ENCODE measurements around the gene DZIP3.
"Not testable (repeated sequence)": the region's sequence is repeated elsewhere in the genome, so short reads cannot be mapped to it uniquely, and the experiment has no call there.

Gene DZIP3

DNA sequence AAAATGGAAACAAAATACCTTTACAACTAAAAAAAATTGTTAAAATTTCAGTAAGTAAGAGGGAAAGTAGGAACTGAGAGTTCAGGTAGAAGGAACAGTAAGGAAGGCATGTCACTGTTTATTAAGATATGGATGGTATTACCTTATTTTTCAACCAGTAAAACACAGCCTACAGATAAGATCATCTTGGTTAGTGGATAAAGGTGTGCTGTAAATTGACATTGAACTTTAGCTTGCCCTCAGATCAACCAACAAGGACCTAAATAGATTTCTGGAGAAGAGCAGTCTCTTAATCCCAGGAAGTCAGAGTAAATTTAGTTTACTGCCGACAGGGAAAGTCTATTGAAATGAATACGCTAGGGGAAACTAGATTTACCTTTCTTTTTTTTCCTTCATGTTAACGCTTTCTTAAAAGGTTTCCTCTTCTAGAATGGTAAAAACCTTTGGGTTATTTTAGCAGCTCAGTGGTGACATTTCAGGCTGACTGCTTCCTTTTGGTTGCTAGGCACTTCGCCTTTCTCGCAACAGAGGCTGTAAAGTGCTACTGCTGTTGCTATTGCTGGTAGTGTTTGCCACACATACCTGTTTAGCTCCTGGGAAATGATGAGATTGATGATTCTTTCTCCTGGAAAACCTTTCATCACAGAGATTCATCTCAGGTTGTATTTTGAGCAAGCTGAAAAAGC lies 12.9 kb downstream of the DZIP3 start:
- DNase-seq: no peak

DNA sequence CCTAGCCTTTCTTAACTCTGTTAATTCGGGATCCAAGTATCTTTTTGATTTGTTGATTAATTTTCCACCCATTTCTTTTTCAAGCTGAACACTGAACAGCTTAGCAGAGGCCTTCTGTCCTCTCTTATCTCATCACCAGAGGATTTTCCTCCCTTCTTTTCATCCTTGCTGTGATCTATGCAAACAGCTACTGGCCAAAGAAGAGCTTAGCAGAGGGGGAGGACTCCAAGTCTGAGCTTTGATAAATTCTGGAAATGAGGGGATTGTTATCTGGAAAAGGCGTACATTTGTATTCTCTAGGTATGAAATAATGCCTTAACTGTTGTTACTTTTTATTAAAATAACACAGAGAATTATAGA lies 13.4 kb downstream of the DZIP3 start:
- DNase-seq: no peak

DNA sequence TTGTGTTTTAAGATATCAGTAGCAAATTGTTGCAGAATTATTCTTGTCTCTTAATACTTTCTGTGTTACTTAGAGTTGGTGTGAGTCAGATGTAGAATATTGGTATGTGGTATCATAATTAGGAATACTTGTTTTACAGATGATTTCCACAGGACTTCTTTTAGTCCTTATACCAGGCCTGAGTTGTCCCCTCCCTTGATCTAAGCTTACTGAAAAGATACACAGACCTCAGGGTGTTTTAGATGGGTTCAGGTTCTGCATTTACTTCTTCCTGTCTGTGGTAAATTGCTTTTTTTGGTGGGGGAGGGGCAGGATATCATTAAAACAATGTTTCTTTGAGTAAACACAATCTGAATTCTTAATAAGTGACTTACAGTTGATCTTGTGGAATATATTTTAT lies 14.2 kb downstream of the DZIP3 start:
- DNase-seq: no peak

GRCh38 chr3:108605028-108605427 lies 15.5 kb downstream of the DZIP3 start:
- no peak for DNase-seq

DNA sequence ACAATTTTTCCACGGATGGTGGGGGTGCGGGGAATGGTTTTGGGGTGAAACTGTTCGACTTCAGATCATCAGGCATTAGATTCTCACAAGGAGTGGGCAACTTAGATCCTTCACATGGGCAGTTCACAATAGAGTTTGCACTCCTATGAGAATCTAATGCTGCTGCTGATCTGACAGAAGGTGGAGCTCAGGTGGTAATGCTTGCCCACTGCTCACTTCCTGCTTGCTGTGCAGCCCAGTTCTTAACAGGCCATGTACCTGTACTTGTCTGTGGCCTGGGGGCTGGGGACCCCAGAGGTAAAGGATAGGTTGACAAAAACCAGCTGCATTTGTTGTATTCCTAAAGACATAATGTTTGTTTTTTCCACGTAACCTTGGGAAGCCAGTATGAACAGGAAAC lies 16.0 kb downstream of the DZIP3 start:
- DNase-seq: no peak

GRCh38 chr3:108608750-108609149 lies 19.2 kb downstream of the DZIP3 start:
- no peak for DNase-seq

- DNase-seq: no peak
These were observed 21.1 kb downstream of the DZIP3 start for GRCh38 chr3:108610651-108611050.

GRCh38 chr3:108616090-108616489 lies 26.6 kb downstream of the DZIP3 start:
- DNase-seq: not testable (repeated sequence)

DNA sequence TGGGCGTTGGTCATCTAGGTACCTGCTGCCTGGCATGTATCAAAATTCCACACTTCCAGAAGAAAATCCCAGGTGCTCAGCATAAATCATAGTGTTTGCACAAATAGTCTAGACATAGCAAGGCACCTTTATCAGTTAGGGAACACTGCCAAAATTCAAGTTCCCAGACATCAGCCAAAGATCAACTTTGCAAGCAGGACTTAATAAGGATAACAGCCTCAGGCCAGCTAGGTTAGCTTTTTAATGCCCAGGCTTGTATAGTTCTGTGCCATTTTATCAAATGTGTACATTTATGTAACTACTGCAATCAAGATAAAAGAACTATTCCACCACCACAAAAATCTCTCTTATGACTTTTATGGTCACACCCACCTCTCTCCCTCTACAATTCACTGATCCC lies 30.7 kb downstream of the DZIP3 start:
- DNase-seq: no peak

- DNase-seq: peak; percentile 2
These were observed 34.0 kb downstream of the DZIP3 start for GRCh38 chr3:108623504-108623903.

- DNase-seq: no peak
These were observed 40.5 kb downstream of the DZIP3 start for GRCh38 chr3:108629974-108630373.

DNA sequence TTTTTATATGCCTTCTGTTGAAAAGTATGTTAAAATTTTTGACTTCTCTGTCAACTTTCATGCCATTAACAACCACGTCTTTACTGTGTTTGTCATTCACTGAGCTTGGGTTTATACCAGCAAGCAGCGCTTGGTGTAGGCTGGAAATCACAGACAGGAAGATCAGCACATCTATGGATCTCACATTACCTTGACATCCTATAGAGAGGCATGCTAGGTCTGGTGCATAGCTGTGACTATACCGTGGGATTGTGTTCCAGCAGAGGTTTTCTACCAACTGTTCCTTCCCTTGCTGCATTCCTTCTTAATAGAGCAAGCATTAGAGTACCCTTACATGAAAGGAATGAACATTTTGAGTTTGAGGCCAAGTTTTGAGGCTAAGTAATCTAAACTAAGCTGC lies 53.0 kb downstream of the DZIP3 start:
- no peak for DNase-seq

DNA sequence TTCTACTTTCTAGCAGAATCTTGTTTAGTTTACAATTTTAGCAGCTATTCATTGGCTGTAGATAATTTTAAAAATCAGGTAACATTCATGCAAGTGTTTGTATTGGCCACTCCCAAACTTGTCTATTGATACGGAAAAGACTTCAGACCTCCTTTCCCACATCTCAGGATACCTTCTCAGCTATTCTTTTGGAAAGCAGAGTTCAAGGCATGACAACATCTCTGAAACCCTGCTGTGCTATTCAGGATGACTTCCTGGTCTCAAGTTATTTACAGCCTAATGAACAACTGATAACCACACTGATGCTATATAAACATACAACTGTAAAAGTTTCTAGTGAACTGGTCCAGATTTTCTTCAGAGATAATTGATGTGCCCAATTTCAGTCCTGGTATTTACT lies 55.8 kb downstream of the DZIP3 start:
- DNase-seq: no peak

GRCh38 chr3:108655664-108656063 lies 66.1 kb downstream of the DZIP3 start:
- DNase-seq: not testable (repeated sequence)

DNA sequence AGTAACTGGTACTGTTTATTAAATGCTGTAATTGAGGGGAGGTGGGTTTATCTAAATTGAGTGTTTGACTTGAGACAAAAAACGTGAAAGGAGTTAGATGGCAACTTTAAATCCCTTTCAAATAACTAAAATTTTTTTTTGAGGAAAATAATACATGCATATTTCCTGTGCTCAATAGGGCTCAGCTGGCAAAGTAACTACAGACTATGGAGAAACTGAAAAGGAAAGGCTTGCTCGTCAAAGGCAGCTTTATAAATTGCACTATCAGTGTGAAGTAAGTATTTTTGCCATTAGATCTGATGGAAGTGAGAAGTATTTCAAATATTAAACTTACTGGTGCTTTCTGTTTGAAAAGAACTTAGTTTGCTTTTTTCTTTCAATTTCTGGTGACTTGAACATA lies 72.2 kb downstream of the DZIP3 start:
- no peak for DNase-seq

DNA sequence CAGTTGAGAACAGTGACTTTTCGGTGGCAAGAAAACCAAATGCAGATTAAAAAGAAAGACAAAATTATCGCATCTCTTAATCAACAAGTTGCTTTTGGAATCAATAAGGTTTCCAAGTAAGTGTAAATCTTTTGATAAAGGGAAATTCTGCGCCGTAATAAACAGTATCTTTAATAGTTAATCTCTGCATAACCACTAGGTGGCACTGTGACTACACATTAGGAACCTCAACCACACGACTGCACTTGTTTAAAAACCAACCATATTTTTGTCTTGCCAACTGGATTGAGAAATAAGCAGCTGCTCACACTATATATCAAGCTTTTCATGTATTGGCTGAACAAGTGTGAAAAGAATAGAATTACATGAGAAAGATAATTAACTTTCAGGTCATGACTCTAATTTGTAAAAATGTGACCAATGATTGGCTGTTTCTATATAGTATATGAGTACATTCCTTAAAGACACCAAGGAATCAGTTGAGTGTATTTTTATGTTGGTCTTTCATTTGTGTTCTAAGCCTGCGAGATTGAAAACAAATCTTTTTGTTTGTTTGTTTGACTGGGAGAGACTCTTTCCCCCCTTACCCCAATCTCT lies 72.7 kb downstream of the DZIP3 start:
- DNase-seq: peak; percentile 72

DNA sequence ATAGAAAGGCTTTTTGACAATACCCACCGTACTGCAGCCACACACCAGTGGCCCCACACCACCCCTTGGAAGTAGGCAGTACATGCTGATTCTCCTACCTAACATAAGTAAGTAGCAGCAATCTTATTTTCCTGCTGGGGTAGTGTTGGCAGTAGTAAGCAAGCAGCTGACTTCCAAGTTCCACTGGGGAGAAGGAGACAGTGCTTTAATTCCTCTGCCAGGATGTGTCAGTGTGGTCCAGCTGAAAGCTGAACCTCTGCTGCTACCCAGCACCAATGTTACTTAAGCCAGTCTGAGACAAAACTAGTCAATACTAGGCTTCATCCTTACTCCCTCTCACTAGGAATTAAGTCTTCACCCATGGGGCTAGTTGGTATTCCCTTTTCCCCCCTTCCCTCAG lies 74.7 kb downstream of the DZIP3 start:
- DNase-seq: no peak

- no peak for DNase-seq
These were observed 77.8 kb downstream of the DZIP3 start for GRCh38 chr3:108667312-108667711.

GRCh38 chr3:108669208-108669607 lies 79.7 kb downstream of the DZIP3 start:
- no peak for DNase-seq

- DNase-seq: no peak
These were observed 83.2 kb downstream of the DZIP3 start for GRCh38 chr3:108672701-108673100.

DNA sequence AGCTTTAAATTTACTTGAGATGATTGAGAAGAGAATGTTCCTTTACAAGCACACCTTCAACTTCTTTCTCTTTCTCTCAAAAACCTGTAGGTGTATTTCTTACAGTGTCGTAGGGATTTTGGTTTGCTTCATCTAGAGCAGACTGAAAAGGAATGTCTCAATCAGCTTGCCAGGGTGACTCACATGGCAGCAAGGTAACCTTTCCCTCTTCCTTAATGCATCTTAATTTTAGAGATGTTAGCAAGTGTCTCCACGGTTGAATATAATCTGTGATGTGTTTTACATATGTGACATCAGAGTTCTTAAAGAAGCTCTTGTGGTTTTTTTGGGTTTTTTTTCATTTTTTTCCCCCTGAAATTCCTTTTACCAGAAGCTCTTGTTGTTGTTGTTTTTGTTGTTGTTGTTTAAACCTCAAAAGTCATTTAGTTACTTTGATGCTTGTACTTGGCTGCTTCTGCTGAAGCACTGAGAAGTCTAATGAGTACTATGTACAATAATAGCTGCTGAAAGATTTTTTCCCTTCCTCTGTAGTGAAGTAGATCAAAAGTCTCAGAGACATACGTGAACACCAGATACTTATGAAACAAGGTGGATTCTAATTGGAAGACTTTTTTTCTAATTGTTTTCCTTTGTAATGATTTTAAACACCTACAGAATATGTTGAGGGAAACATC lies 84.6 kb downstream of the DZIP3 start:
- no peak for DNase-seq

- DNase-seq: no peak
These were observed 88.3 kb downstream of the DZIP3 start for GRCh38 chr3:108677811-108678210.

DNA sequence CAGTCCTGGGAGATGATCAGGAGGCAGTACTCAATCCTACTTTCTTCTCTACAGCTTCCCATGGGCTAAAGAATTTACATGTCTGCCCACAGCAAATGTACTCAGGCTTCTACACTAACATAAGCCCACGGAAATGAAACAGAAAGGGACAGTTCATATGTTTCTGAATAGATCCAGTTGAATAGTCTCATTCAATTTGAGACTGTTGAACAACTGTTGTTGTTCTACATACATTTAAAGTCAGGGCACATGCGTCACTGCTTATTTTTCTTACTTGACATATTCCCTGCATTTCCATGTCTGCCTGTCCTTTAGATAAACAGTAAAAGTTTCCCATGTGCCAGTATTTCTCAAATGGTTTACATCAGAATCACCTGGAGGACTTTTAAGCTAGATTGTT lies 102.8 kb downstream of the DZIP3 start:
- DNase-seq: not testable (repeated sequence)

- no peak for DNase-seq
These were observed 108.9 kb downstream of the DZIP3 start for GRCh38 chr3:108698461-108698860.

- no peak for DNase-seq
These were observed 115.5 kb downstream of the DZIP3 start for GRCh38 chr3:108705045-108705444.
